Endothelial cell of umbilical vein (primary cell): ENCODE results near the gene GRXCR1. TPM values are rescaled to one million over a fixed set of nuclear protein-coding genes. Genes with fewer than 3 reads are reported as not detected.

Experiments
- BruUV-seq: library from RNA; stranded (reverse); fragments of 400-500 nt; replicated peaks from 2 replicates; lab custom pipeline; 2021; lab: Mats Ljungman, UMichigan
- CTCF ChIA-PET: fragments of 300-600, 350-600 bp; sonication (Branson Sonifier 250); formaldehyde crosslinking; loops from one replicate; lab custom pipeline; 2021; ENCODE audit warnings: antibody characterized with exemption, inconsistent platforms; lab: Charles Lee
- POLR2A ChIA-PET: fragments of 300-600, 350-600 bp; sonication (Branson Sonifier 250); formaldehyde crosslinking; loops from one replicate; lab custom pipeline; 2021; ENCODE audit warnings: antibody characterized with exemption, inconsistent platforms; lab: Charles Lee
- DNase-seq: peaks from one replicate; pipeline ENCODE4 v3.0.0-alpha.2; 2011; ENCODE audit warnings: low read depth, low spot score
- FAIRE-seq: peaks from 2 replicates; lab custom pipeline; 2011; peaks lifted over from hg19 to GRCh38; lab: Jason Lieb, UNC
- H2AFZ ChIP-seq: 2 replicates; pipeline ENCODE4 v1.6.0; 2012; ENCODE audit warnings: low read depth, low read length, control low read depth, inconsistent platforms
- H3K27ac ChIP-seq: 2 replicates; pipeline ENCODE4 v1.5.1; 2011; ENCODE audit warnings: low read depth, mild to moderate bottlenecking, control low read depth, low read length, moderate library complexity; ENCODE audit not compliant: insufficient read depth
- H3K27me3 ChIP-seq, 2 experiments: 2 replicates each; pipeline versions ENCODE4 v1.6.0 to v1.6.1; 2011; ENCODE audit warnings: low read length in 2 of 2, mixed read lengths in 1 of 2; ENCODE audit not compliant: control insufficient read depth in 2 of 2, insufficient read depth in 2 of 2
- H3K36me3 ChIP-seq, 2 experiments: 2 replicates in 1 of 2; 3 replicates in 1 of 2; pipeline ENCODE4 v1.5.1; 2011; ENCODE audit warnings: low read length in 2 of 2, mild to moderate bottlenecking in 1 of 2, moderate library complexity in 1 of 2; ENCODE audit not compliant: control insufficient read depth in 2 of 2, insufficient read depth in 2 of 2; ENCODE audit errors: extremely low read depth in 1 of 2
- H3K4me1 ChIP-seq: 3 replicates; pipeline ENCODE4 v1.5.1; 2011; ENCODE audit warnings: mild to moderate bottlenecking, low read length; ENCODE audit not compliant: control insufficient read depth, insufficient read depth; ENCODE audit errors: extremely low read depth
- H3K4me2 ChIP-seq: 2 replicates; pipeline ENCODE4 v1.6.1; 2011; ENCODE audit warnings: low read length, control low read depth, mixed read lengths; ENCODE audit not compliant: insufficient read depth
- H3K4me3 ChIP-seq, 3 experiments: fragments of 200-600 bp in 1 of 3; sonication (generic), shearing (Covaris generic) in 1 of 3; replicated peaks in 1 of 3; 2 replicates each; pipeline ENCODE4 v1.5.1; 2011 to 2016; ENCODE audit warnings: control low read depth in 3 of 3, low read length in 3 of 3, mild to moderate bottlenecking in 2 of 3, inconsistent platforms in 1 of 3, low read depth in 1 of 3, moderate library complexity in 1 of 3; ENCODE audit not compliant: insufficient read depth in 1 of 3
- H3K79me2 ChIP-seq: 2 replicates; pipeline ENCODE4 v1.6.0; 2012; ENCODE audit warnings: low read length, inconsistent platforms; ENCODE audit not compliant: control insufficient read depth, insufficient read depth
- H3K9ac ChIP-seq: replicated peaks from 2 replicates; pipeline ENCODE3; 2011; ENCODE audit warnings: low read length, control low read depth; ENCODE audit not compliant: insufficient read depth; ENCODE audit errors: extremely low read depth
- H3K9me1 ChIP-seq: replicated peaks from 3 replicates; pipeline ENCODE4 v1.6.0; 2011; ENCODE audit warnings: mild to moderate bottlenecking, low read length; ENCODE audit not compliant: control insufficient read depth, insufficient read depth; ENCODE audit errors: extremely low read depth
- H3K9me3 ChIP-seq: replicated peaks from 2 replicates; pipeline ENCODE4 v1.5.1; 2012; ENCODE audit warnings: low read length, inconsistent platforms; ENCODE audit not compliant: control insufficient read depth, insufficient read depth
- H4K20me1 ChIP-seq: replicated peaks from 2 replicates; pipeline ENCODE3; 2011; ENCODE audit warnings: mild to moderate bottlenecking, low read length; ENCODE audit not compliant: control insufficient read depth, insufficient read depth; ENCODE audit errors: extremely low read depth
- CTCF ChIP-seq, 2 donors: IDR thresholded peaks; 1 replicate in 1 of 2; 2 replicates in 1 of 2; pipeline ENCODE4 v1.5.1; 2011; ENCODE audit warnings: low read length in 2 of 2, mild to moderate bottlenecking in 2 of 2, moderate library complexity in 2 of 2, control low read depth in 1 of 2, inconsistent platforms in 1 of 2, low read depth in 1 of 2; ENCODE audit not compliant: insufficient read depth in 1 of 2; ENCODE audit errors: extremely low read depth in 1 of 2
- EZH2 ChIP-seq: IDR thresholded peaks from 2 replicates; pipeline ENCODE4 v1.6.1; 2012; ENCODE audit warnings: borderline replicate concordance, low read depth, mild to moderate bottlenecking, moderate library complexity, low read length, inconsistent platforms; ENCODE audit not compliant: severe bottlenecking
- FOS ChIP-seq: IDR thresholded peaks from 2 replicates; pipeline ENCODE4 v1.6.1; 2011; ENCODE audit warnings: mild to moderate bottlenecking, low read length, moderate library complexity, borderline replicate concordance; ENCODE audit not compliant: insufficient read depth
- GATA2 ChIP-seq: IDR thresholded peaks from 2 replicates; pipeline ENCODE4 v1.7.0; 2011; ENCODE audit warnings: low read depth, mild to moderate bottlenecking, moderate library complexity, mixed read lengths, low read length; ENCODE audit not compliant: insufficient read length, insufficient read depth
- JUN ChIP-seq: IDR thresholded peaks from 2 replicates; pipeline ENCODE4 v1.6.1; 2011; ENCODE audit warnings: borderline replicate concordance, low read depth; ENCODE audit not compliant: insufficient read length, insufficient read depth
- MAX ChIP-seq: IDR thresholded peaks from 2 replicates; pipeline ENCODE4 v1.6.1; 2011; ENCODE audit not compliant: insufficient read depth, insufficient read length
- MYC ChIP-seq: IDR thresholded peaks from one replicate; pipeline ENCODE4 v1.6.1; 2011; ENCODE audit warnings: mild to moderate bottlenecking, low read depth, low read length
- POLR2A ChIP-seq: IDR thresholded peaks from 2 replicates; pipeline ENCODE4 v1.6.1; 2012; ENCODE audit warnings: low read depth, mild to moderate bottlenecking, control low read depth, low read length
- POLR2AphosphoS5 ChIP-seq: IDR thresholded peaks from 2 replicates; pipeline ENCODE4 v1.6.1; 2012; ENCODE audit warnings: low read depth, mild to moderate bottlenecking, control low read depth, low read length, moderate library complexity; ENCODE audit not compliant: insufficient read depth
- dilution Hi-C: fragments of 300-500 bp; cut with MboI; formaldehyde crosslinking; loops from one replicate; pipeline ENCODE4 v1.15.0; 2019; ENCODE audit warnings: low sequenced_read_pairs; ENCODE audit not compliant: extremely low pct_ligation_motif_present
- intact Hi-C: fragments of 100-400 bp; cut with micrococcal nuclease; formaldehyde crosslinking; loops from one replicate; pipeline ENCODE4 v1.10.0; 2022
- polyA plus RNA-seq, 4 experiments: library from polyadenylated mRNA; depleted of rRNA in 3 of 4; stranded (reverse) in 3 of 4; unstranded in 1 of 4; fragments of >200 nt; gene quantifications; 2 replicates each; pipeline versions ENCODE4 v1.2.1 to v1.2.3, GENCODE V29; 2011 to 2012; ENCODE audit warnings: missing spikeins in 1 of 4
- total RNA-seq: library from RNA; stranded (reverse); gene quantifications from 2 replicates; pipeline ENCODE4 v1.2.3, GENCODE V29; 2021

GRXCR1 gene
- total and polyA plus RNA-seq, 2 donors (not counting 3 experiments of a cell fraction or from before 2014, with no cell fraction given) = not detected

GRCh38 chr4:42910459-42910858, 17.9 kb downstream of the GRXCR1 start:
- Histone ChIP-seq H3K36me3 (no peaks in the 10 kb centered on the region), H2AFZ (no peak overlapping the region), H3K27ac (no peak overlapping the region), H3K9me1 (no peaks in the 10 kb centered on the region), H3K4me2 (no peak overlapping the region), H3K4me3 (no peak overlapping the region), H3K27me3 (no peaks in the 10 kb centered on the region), H4K20me1 (no peaks in the 10 kb centered on the region), H3K4me1 (no peaks in the 10 kb centered on the region), H3K9ac (no peak overlapping the region), H3K9me3 (no peaks in the 10 kb centered on the region), H3K79me2 (no peaks in the 10 kb centered on the region)
- no peak for DNase-seq
- dilution Hi-C loops (no loop called here), intact Hi-C loops (no loop called here)
- CTCF ChIA-PET = no interaction called here
- no TSS peak for BruUV-seq
- TF ChIP-seq MYC = no peak
- POLR2A ChIA-PET = no interaction called here
- no peak for FAIRE-seq

- Histone ChIP-seq H3K4me3 (no peak overlapping the region), H4K20me1 (no peaks in the 10 kb centered on the region), H3K4me2 (no peak overlapping the region), H3K9me3 (no peaks in the 10 kb centered on the region), H3K79me2 (no peaks in the 10 kb centered on the region), H3K9ac (no peak overlapping the region), H2AFZ (no peak overlapping the region), H3K36me3 (no peaks in the 10 kb centered on the region), H3K27ac (no peak overlapping the region), H3K9me1 (no peaks in the 10 kb centered on the region), H3K27me3 (no peaks in the 10 kb centered on the region), H3K4me1 (no peaks in the 10 kb centered on the region)
- intact Hi-C loops (no loop called here), dilution Hi-C loops (no loop called here)
- no peak for DNase-seq
- BruUV-seq = no TSS peak
- no peak for TF ChIP-seq MAX
- no peak for TF ChIP-seq EZH2
- TF ChIP-seq FOS = no peak
- no peak for TF ChIP-seq POLR2A
- TF ChIP-seq MYC = no peak
- no peak for TF ChIP-seq CTCF (IDR thresholded peaks at IDR 0.05; ENCODE audit: extremely low read depth in 1 of 2, insufficient read depth in 1 of 2, low read depth in 1 of 2, low read length in 2 of 2)
- TF ChIP-seq GATA2 = no peak
- TF ChIP-seq JUN = no peak
- no peak for TF ChIP-seq POLR2AphosphoS5
- FAIRE-seq = no peak
- ChIA-PET CTCF (no interaction called here), POLR2A (no interaction called here)
Observed at GRCh38 chr4:42914937-42915336, 22.4 kb downstream of the GRXCR1 start.
